Neuronal stem cell (in vitro differentiated cells): ENCODE measurements around the gene BORCS5.
A peak's percentile ranks its signal among the peaks of the same experiment; 100 is the strongest.

ENCODE experiments used
- DNase-seq: peaks from one replicate; pipeline ENCODE4 v3.0.0-alpha.2; 2013; ENCODE audit warnings: low spot score
- H2AFZ ChIP-seq: one replicate; pipeline ENCODE4 v1.6.1; 2013; ENCODE audit warnings: mild to moderate bottlenecking, low read length, inconsistent platforms
- H2AK5ac ChIP-seq: 2 replicates; pipeline ENCODE4 v1.6.1; 2013; ENCODE audit warnings: low read depth, mild to moderate bottlenecking, inconsistent platforms, low read length, moderate library complexity, mixed read lengths
- H2BK120ac ChIP-seq: 2 replicates; pipeline ENCODE4 v1.6.1; 2013; ENCODE audit warnings: low read depth, mild to moderate bottlenecking, inconsistent platforms, low read length, moderate library complexity, mixed read lengths
- H2BK12ac ChIP-seq: one replicate; pipeline ENCODE4 v1.6.1; 2013; ENCODE audit warnings: low read length, inconsistent platforms
- H2BK15ac ChIP-seq: 2 replicates; pipeline ENCODE4 v1.6.1; 2013; ENCODE audit warnings: mild to moderate bottlenecking, low read length, inconsistent platforms, mixed read lengths
- H2BK5ac ChIP-seq: one replicate; pipeline ENCODE4 v1.6.1; 2013; ENCODE audit warnings: inconsistent platforms, mild to moderate bottlenecking, low read length, moderate library complexity
- H3K14ac ChIP-seq: one replicate; pipeline ENCODE4 v1.6.1; 2013; ENCODE audit warnings: low read length, inconsistent platforms
- H3K18ac ChIP-seq: 2 replicates; pipeline ENCODE4 v1.6.1; 2013; ENCODE audit warnings: low read length, inconsistent platforms
- H3K23ac ChIP-seq: 2 replicates; pipeline ENCODE4 v1.6.1; 2013; ENCODE audit warnings: low read depth, mild to moderate bottlenecking, mixed read lengths, low read length, inconsistent platforms; ENCODE audit not compliant: poor library complexity
- H3K27ac ChIP-seq: replicated peaks from 3 replicates; pipeline ENCODE4 v1.5.1; 2013; ENCODE audit warnings: low read length, inconsistent platforms
- H3K27me3 ChIP-seq, 3 experiments: 2 replicates each; pipeline ENCODE4 v1.6.1; 2013; ENCODE audit warnings: low read length in 3 of 3, mild to moderate bottlenecking in 2 of 3, inconsistent platforms in 1 of 3, low read depth in 1 of 3, mixed read lengths in 1 of 3, moderate library complexity in 1 of 3; ENCODE audit not compliant: control insufficient read depth in 3 of 3, insufficient read depth in 3 of 3
- H3K36me3 ChIP-seq, 2 donors: replicated peaks in 1 of 2; 2 replicates each; pipeline ENCODE4 v1.6.1; 2013; ENCODE audit warnings: low read length in 2 of 2; ENCODE audit not compliant: control insufficient read depth in 2 of 2, insufficient read depth in 2 of 2
- H3K4ac ChIP-seq: 2 replicates; pipeline ENCODE4 v1.6.1; 2013; ENCODE audit warnings: inconsistent platforms, mild to moderate bottlenecking, low read length, moderate library complexity
- H3K4me1 ChIP-seq, 2 donors: 1 replicate in 1 of 2; 2 replicates in 1 of 2; pipeline ENCODE4 v1.6.1; 2013; ENCODE audit warnings: low read length in 2 of 2, low read depth in 1 of 2; ENCODE audit not compliant: control insufficient read depth in 2 of 2, insufficient read depth in 1 of 2
- H3K4me2 ChIP-seq: one replicate; pipeline ENCODE4 v1.6.1; 2013; ENCODE audit warnings: mild to moderate bottlenecking, low read length, inconsistent platforms; ENCODE audit not compliant: insufficient read depth, poor library complexity, severe bottlenecking
- H3K4me3 ChIP-seq, 2 donors: 2 replicates each; pipeline ENCODE4 v1.5.1; 2013; ENCODE audit warnings: low read length in 2 of 2, mild to moderate bottlenecking in 2 of 2, inconsistent platforms in 1 of 2, moderate library complexity in 1 of 2
- H3K79me1 ChIP-seq: one replicate; pipeline ENCODE4 v1.6.1; 2013; ENCODE audit warnings: low read depth, mild to moderate bottlenecking, inconsistent platforms, low read length, moderate library complexity
- H3K9ac ChIP-seq: one replicate; pipeline ENCODE4 v1.6.1; 2013; ENCODE audit warnings: mild to moderate bottlenecking, low read depth, low read length, inconsistent platforms; ENCODE audit not compliant: poor library complexity
- H3K9me3 ChIP-seq, 2 donors: replicated peaks in 1 of 2; 2 replicates each; pipeline versions ENCODE3 to v1.6.1; 2013; ENCODE audit warnings: low read length in 2 of 2, mild to moderate bottlenecking in 2 of 2, inconsistent platforms in 1 of 2, low read depth in 1 of 2, mixed read lengths in 1 of 2, moderate library complexity in 1 of 2; ENCODE audit not compliant: control insufficient read depth in 2 of 2, insufficient read depth in 1 of 2
- H4K8ac ChIP-seq: one replicate; pipeline ENCODE4 v1.6.1; 2013; ENCODE audit warnings: low read depth, mild to moderate bottlenecking, inconsistent platforms, low read length, moderate library complexity
- H4K91ac ChIP-seq: one replicate; pipeline ENCODE4 v1.6.1; 2013; ENCODE audit warnings: low read length, low read depth, mild to moderate bottlenecking, inconsistent platforms; ENCODE audit not compliant: poor library complexity
- WGBS, 2 donors: extraction: QIAGEN DNeasy Blood & Tissue Kit; methylation state at CpG; one replicate each; pipeline ENCODE4 v1.1.7; 2013; ENCODE audit warnings: missing lambda C conversion rate in 2 of 2, mixed read lengths in 1 of 2; ENCODE audit not compliant: insufficient read length in 2 of 2, insufficient replicate concordance in 1 of 2; ENCODE audit errors: extremely low coverage in 2 of 2; 5-methylcytosine and 5-hydroxymethylcytosine counted together

BORCS5 gene

GRCh38 chr12:12474471-12474928 lies 117.6 kb downstream of the BORCS5 start:
- H3K27ac ChIP-seq = no peak overlapping the region
- no peak overlapping the region for H3K4me3 ChIP-seq
- no peak overlapping the region for H3K18ac ChIP-seq
- no peak overlapping the region for H3K23ac ChIP-seq
- H2BK12ac ChIP-seq = no peak overlapping the region
- H2BK120ac ChIP-seq = no peak overlapping the region
- H3K27me3 ChIP-seq = no peaks in the 10 kb centered on the region
- no CpG with 5 or more reads among the region's 8 CpGs for WGBS, 2 donors
- H3K4ac ChIP-seq = no peak overlapping the region
- H2AFZ ChIP-seq = no peak overlapping the region
- no peak overlapping the region for H3K9ac ChIP-seq
- H3K4me2 ChIP-seq = no peak overlapping the region
- H2BK15ac ChIP-seq = no peak overlapping the region
- no peak overlapping the region for H4K8ac ChIP-seq
- H4K91ac ChIP-seq = no peak overlapping the region
- H3K36me3 ChIP-seq = peaks cover 16 to 57% of the 10 kb centered on the region in 2 donors
- no peaks in the 10 kb centered on the region for H3K79me1 ChIP-seq
- no peak overlapping the region for H3K14ac ChIP-seq
- peaks cover 4 to 6% of the 10 kb centered on the region in 2 donors for H3K9me3 ChIP-seq
- no peak for DNase-seq
- peaks cover 0 to 2% of the 10 kb centered on the region in 2 donors for H3K4me1 ChIP-seq
- H2BK5ac ChIP-seq = no peak overlapping the region
- no peak overlapping the region for H2AK5ac ChIP-seq

DNA sequence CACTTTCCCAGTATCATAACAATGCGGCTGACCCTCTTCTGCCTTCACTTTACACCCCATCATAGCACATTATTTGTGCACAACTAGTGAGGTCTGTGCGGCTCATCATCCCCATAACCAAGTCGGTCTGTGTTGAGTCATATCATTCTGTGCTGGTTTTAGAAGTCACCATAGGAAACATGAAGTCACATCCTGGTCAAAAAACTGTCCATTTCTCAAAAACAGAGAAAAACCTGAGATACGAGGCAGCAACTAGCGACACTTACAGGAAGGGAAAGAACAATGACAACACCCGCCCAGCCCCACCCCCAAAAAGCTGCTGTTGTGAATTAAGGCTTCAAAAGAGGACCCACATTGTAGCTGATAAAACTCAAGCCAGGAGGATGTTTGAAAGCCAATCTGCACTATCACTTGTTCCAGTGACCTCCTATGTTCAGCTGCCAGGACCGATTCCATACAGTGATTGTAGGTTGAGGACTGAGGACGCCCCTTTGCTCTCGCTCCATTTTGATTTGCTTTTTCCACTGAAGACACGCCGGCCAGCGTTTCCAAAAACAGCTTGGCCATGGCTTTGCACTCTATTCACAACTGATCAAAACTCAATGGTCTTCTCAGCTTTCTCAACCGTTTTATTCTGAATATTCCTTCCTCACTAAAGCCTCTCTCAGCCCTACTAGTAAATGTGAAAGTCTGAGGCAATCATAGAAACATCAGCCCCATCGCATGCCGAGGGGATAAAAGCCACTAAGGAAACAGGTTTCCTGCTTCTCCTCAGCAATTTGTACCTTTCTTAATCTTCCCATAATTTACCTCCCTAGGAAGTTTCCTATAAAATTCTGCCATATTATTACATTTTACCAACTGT lies 118.3 kb downstream of the BORCS5 start:
- Histone ChIP-seq H3K27me3 (no peaks in the 10 kb centered on the region), H3K9me3 (peaks cover 4 to 6% of the 10 kb centered on the region in 2 donors), H3K4me3 (no peak overlapping the region), H3K36me3 (peaks cover 17 to 63% of the 10 kb centered on the region in 2 donors), H3K27ac (no peak overlapping the region), H2BK120ac (no peak overlapping the region), H3K14ac (no peak overlapping the region), H3K4me1 (peaks cover 0 to 2% of the 10 kb centered on the region in 2 donors), H4K91ac (no peak overlapping the region), H4K8ac (no peak overlapping the region), H3K4me2 (no peak overlapping the region), H2BK15ac (no peak overlapping the region), H3K4ac (no peak overlapping the region), H3K9ac (no peak overlapping the region), H2BK12ac (no peak overlapping the region), H2AK5ac (no peak overlapping the region), H3K18ac (no peak overlapping the region), H3K23ac (no peak overlapping the region), H2AFZ (no peak overlapping the region), H3K79me1 (no peaks in the 10 kb centered on the region), H2BK5ac (no peak overlapping the region)
- WGBS, 2 donors = no CpG with 5 or more reads among the region's 15 CpGs
- DNase-seq = no peak

DNA sequence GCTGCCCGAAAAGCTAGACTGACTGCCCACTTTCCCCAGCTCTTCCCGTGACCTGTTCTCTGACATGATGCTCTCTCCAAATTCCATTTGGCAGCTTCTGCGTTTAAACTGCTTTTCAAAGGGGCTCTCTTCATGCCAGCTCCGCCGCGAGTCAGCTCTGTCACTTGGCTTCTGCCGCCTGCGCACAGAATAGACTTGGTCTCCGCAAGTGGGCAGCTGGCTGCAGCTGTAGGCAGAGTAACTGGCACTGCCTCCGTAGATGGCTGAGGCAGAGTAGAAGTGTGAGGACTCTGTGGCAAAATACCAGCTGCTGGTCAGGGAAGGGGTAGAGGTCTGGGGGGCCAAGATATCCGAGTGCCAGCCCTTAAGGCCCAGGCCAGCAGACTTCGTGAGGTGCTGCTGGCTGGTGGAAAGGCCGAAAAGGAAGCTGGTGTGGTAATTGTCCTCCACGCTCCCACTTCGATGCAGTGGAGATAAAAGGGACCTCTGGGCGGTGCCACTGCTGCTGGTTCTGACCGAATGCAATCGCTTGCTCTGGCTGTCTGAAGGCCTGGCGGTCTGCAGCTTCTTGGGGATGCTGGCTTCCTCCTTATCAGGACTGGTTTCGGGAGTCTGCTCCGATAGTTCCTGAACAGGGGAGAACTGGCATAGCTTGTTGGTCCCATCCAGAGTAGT lies 120.1 kb downstream of the BORCS5 start:
- Histone ChIP-seq H3K27ac (no peak overlapping the region), H2BK12ac (no peak overlapping the region), H3K4me3 (no peak overlapping the region), H3K36me3 (peaks cover 19 to 81% of the 10 kb centered on the region in 2 donors), H3K9me3 (no peaks in the 10 kb centered on the region), H2AFZ (no peak overlapping the region), H4K8ac (no peak overlapping the region), H3K4me2 (no peak overlapping the region), H3K23ac (no peak overlapping the region), H3K4ac (no peak overlapping the region), H3K27me3 (no peaks in the 10 kb centered on the region), H2AK5ac (no peak overlapping the region), H3K18ac (no peak overlapping the region), H3K4me1 (peaks cover 0 to 2% of the 10 kb centered on the region in 2 donors), H2BK120ac (no peak overlapping the region), H2BK5ac (no peak overlapping the region), H4K91ac (no peak overlapping the region), H2BK15ac (no peak overlapping the region), H3K14ac (no peak overlapping the region), H3K79me1 (no peaks in the 10 kb centered on the region), H3K9ac (peak overlapping the region; percentile 6)
- no CpG with 5 or more reads among the region's 21 CpGs for WGBS, 2 donors
- no peak for DNase-seq

DNA sequence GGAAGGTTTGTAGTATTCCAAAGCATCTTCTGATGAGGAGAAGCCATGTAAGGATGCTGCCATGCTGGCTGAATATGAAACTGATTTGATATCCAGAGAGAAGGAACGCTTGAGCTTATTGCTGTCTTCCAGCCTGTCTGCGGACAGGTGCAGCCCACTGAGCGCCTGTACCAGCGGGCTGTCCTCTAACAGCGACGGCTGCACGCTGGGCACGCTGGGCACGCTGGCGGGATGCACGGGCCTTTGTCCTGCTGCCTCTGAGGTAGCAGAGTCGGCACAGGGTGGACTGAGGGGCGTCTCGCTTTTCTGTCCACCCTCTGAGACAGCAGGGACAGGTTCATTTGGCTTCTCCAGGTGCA lies 120.6 kb downstream of the BORCS5 start:
- Histone ChIP-seq H2AFZ (no peak overlapping the region), H3K4me2 (no peak overlapping the region), H3K9ac (no peak overlapping the region), H3K4me1 (peaks cover 0 to 2% of the 10 kb centered on the region in 2 donors), H3K4me3 (no peak overlapping the region), H3K23ac (no peak overlapping the region), H2BK5ac (no peak overlapping the region), H3K36me3 (peaks cover 22 to 86% of the 10 kb centered on the region in 2 donors), H2BK15ac (no peak overlapping the region), H3K79me1 (no peaks in the 10 kb centered on the region), H3K27me3 (no peaks in the 10 kb centered on the region), H3K14ac (no peak overlapping the region), H3K4ac (no peak overlapping the region), H2AK5ac (no peak overlapping the region), H3K27ac (no peak overlapping the region), H3K18ac (no peak overlapping the region), H2BK120ac (no peak overlapping the region), H2BK12ac (no peak overlapping the region), H3K9me3 (no peaks in the 10 kb centered on the region), H4K91ac (no peak overlapping the region), H4K8ac (no peak overlapping the region)
- DNase-seq = no peak
- WGBS, 2 donors = no CpG with 5 or more reads among the region's 14 CpGs
